A673 (cell line): ENCODE measurements around the gene MRPS23.

Experiments used
- EZH2 ChIP-seq: fragments of 200-600 bp; sonication (generic); IDR thresholded peaks from 2 replicates; pipeline ENCODE4 v1.6.1; 2017; ENCODE audit warnings: borderline replicate concordance, low read depth, mild to moderate bottlenecking, mixed read lengths, antibody characterized with exemption, low read length; ENCODE audit not compliant: poor library complexity, severe bottlenecking
- TF ChIP-seq, protein P1 (sequence below): fragments of 300-800, 200-600 bp; sonication (generic); conservative IDR thresholded peaks from 2 replicates; pipeline ENCODE4 v1.5.1; 2017; ENCODE audit warnings: low read depth, mild to moderate bottlenecking, antibody characterized with exemption, low read length, moderate library complexity, mixed read lengths

GRCh38 chr17:57860414-57860999, 10.7 kb upstream of the MRPS23 start:
- TF ChIP-seq, protein P1, sequence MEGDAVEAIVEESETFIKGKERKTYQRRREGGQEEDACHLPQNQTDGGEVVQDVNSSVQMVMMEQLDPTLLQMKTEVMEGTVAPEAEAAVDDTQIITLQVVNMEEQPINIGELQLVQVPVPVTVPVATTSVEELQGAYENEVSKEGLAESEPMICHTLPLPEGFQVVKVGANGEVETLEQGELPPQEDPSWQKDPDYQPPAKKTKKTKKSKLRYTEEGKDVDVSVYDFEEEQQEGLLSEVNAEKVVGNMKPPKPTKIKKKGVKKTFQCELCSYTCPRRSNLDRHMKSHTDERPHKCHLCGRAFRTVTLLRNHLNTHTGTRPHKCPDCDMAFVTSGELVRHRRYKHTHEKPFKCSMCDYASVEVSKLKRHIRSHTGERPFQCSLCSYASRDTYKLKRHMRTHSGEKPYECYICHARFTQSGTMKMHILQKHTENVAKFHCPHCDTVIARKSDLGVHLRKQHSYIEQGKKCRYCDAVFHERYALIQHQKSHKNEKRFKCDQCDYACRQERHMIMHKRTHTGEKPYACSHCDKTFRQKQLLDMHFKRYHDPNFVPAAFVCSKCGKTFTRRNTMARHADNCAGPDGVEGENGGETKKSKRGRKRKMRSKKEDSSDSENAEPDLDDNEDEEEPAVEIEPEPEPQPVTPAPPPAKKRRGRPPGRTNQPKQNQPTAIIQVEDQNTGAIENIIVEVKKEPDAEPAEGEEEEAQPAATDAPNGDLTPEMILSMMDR = no peak
- no peak for TF ChIP-seq EZH2
